CD4-positive, alpha-beta T cell treated with Interleukin-6 at 100 ng/mL for 8 hours (primary cell): ENCODE measurements around the gene ADRB2.
"Not testable (repeated sequence)": the region's sequence is repeated elsewhere in the genome, so short reads cannot be mapped to it uniquely, and the experiment has no call there.

ENCODE experiments used
- DNase-seq: peaks from one replicate; pipeline ENCODE4 v3.0.0-alpha.2; 2020; ENCODE audit warnings: mixed read lengths, low spot score

The ADRB2 gene

DNA sequence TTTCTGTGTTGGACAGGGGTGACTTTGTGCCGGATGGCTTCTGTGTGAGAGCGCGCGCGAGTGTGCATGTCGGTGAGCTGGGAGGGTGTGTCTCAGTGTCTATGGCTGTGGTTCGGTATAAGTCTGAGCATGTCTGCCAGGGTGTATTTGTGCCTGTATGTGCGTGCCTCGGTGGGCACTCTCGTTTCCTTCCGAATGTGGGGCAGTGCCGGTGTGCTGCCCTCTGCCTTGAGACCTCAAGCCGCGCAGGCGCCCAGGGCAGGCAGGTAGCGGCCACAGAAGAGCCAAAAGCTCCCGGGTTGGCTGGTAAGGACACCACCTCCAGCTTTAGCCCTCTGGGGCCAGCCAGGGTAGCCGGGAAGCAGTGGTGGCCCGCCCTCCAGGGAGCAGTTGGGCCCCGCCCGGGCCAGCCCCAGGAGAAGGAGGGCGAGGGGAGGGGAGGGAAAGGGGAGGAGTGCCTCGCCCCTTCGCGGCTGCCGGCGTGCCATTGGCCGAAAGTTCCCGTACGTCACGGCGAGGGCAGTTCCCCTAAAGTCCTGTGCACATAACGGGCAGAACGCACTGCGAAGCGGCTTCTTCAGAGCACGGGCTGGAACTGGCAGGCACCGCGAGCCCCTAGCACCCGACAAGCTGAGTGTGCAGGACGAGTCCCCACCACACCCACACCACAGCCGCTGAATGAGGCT is at the start of gene ADRB2:
ADRB2 (plus strand) TSS at position 559 of the 686 bp plus-strand sequence. CDS start 221 bp downstream, outside the sequence.
- peak; percentile 90 for DNase-seq

DNA sequence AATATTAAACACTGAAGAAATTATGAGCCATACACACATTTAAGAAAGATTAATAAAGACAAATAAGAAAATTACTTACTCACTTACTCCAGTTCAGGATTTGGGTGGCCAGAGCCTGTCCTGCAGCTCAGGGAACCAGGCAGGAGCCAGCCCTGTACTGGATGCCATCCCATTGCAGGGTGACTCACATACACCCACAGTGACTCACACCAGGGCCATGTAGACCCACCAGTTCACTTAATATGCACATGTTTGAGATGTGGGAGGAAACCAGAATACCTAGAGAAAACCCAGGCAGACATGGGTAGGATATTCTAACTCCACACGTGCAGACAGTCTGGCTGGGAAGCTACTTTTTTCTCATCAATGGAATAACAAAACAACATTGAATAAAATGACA is 49.6 kb upstream of the ADRB2 start:
- DNase-seq, result no peak

- DNase-seq, result no peak
These were observed 47.5 kb upstream of the ADRB2 start for GRCh38 chr5:148778882-148779281.

DNA sequence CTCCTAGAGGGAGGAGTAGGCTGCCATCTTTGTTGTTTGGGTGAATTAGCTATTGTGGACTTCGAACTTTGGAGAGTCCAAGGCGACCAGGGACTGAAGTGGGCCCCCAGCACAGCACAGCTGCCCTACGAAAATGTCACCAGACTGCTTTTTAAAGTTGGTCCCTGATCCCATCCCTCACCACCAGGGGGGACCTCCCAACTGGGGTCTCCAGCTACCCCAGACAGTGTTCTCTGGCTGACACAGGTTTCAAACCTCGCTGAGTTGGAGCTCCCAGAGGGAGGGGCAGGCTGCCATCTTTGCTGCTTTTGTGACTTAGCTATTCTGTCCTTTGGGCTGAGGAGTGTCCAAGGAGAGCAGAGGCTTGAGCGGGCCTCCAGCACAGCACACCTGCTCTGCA is 45.7 kb upstream of the ADRB2 start:
- DNase-seq, result no peak

GRCh38 chr5:148781766-148782165 is 44.6 kb upstream of the ADRB2 start:
- no peak for DNase-seq

DNA sequence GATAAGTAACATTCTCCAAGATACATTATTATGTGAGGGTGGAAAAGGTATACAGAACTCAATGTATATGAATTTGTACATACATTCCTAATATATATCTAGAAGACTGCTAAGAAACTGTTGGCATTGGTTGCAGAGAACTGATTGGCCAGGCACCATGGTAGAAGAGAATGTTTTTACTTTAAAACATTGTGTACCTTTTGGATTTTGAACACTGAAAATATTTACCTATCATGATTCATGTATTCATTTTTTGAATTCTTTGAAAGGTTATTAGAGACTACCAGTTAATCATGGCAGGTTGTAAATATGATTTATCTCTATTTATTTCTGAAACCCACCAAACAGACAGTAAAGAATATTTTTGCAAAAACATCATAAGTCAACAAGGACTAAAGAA is 41.2 kb upstream of the ADRB2 start:
- no peak for DNase-seq

- no peak for DNase-seq
These were observed 40.0 kb upstream of the ADRB2 start for GRCh38 chr5:148786456-148786855.

DNA sequence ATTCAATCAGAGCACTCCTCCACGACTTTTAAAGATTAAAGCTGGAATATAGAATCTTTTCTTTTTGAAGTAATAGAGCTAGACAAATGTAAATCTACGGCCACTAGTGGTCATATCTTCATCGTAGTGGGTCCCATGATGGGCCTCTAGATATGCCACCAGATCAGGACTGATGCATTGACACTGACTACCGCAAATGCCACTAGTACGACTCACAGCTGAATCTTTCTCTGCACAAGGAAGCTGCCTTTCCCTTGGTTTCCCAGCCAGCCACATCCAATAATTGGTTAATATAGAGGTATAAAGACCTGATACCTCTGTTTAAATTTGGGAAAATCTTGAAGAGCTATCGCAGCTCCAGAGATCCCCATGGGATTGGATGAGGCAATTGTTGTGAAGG is 37.8 kb upstream of the ADRB2 start:
- no peak for DNase-seq

DNA sequence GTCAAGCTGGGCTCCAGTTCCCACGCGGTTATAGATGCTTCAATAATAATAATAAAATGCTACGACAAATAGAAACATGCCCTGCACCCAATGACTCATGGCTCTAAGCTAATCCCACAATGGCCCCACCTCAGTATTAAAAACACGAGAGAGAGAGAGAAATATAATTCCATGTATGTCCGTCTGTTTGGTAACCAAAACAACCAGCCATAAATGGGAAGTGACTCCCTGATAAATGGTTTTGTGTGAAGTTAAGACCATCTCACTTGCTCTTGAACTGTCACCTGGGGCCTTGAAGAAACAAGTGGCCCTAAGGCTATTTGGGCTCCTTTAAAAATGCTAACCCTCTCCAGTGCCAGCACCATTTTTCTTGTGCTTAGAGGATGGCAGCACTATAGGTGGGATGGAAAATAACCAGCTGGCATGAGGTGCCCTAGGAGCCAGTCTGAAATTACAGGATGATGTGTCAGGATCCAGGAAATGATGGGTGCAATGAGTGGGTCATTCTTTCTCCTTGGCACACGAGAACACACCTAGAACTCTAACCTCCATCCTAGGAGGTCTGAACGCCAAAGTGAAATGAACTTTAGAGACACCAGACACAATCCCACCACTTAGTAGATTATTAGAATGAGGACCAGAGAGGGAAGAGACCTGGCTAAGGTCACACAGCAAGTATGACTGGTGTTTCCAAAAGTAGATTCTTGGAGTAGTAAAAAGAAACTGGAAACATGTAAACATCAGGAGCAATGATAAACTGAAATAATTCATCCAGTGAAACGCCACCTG is 35.7 kb upstream of the ADRB2 start:
- no peak for DNase-seq

GRCh38 chr5:148791334-148791667 is 35.1 kb upstream of the ADRB2 start:
- no peak for DNase-seq

GRCh38 chr5:148791696-148792095 is 34.7 kb upstream of the ADRB2 start:
- DNase-seq, result no peak

GRCh38 chr5:148792744-148793143 is 33.7 kb upstream of the ADRB2 start:
- no peak for DNase-seq

DNA sequence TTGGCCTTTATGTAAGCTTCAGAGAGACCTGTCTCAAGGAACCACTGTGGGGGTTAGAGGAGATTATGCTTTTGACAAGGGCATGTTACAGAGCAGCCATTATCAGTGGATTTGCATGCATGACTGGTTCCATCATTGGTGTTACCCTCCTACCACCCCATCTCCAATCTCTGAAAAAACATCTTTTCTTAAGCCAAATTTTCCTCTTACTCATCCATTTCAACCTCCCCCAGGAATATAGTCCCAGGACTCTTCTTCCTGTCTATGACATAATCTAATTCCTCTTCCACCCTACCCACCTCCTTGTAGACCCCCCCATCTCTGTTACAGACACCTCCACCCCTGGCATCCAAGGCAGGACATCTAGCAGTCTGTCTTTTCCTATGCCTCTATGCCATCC is 33.1 kb upstream of the ADRB2 start:
- DNase-seq, result no peak

- DNase-seq, result no peak
These were observed 32.1 kb upstream of the ADRB2 start for GRCh38 chr5:148794275-148794674.

DNA sequence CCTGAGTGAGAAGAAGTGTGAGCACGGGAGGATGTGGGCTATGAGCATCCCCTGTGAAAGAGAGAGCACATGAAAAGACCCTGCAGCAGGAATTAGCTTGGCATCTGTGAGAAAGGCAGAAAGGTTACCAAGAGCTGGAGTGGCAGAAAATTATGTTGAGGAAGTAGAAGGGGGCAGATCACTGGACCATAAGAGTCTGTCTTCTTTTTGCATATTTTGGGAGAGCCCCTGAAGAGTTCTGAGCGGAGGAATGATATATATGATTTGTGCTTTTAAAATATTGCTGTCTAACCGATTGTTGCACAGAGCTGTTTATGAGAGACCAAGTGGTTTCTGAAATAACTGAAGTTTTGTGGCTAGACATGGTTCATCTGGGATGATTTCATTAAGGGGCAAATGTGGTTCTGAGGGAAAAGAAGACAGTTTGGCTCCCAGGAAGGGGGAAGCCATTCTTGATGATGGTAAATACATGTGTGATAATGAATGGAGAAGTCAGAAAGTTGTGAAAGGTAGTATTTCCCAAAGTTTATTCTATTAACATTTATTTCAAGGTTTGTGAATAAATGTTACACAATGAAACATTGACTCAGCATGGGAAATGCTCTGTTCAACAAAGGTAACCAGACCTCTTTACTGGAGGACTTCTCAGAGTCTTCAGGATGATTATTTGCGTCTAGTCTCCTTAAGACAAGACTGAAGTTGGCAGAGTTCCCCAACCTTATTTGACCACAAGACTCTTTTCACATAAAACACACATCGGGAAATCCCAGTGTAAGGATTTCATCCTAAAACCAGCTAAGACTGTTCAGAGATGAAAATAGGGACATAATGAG is 31.5 kb upstream of the ADRB2 start:
- DNase-seq, result no peak

GRCh38 chr5:148796936-148797335 is 29.5 kb upstream of the ADRB2 start:
- DNase-seq, result no peak

DNA sequence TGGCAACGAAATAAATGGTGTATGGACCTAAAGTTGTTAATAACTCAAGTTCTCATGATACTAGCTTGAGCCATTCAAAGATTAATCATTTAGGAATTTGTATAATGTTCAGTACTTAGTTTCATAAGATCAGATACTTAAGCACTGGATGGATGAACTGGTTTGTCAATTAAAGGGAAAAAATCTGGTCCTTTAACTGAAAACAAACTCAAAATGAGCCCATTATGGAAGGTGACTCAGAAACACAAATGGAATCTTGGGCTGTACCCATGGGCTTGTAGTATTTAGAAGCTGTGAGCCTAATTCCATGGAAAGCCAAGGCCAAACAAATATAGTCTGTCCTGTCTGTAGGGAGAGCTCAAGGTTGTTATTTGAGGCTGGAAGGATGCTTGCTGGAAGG is 27.6 kb upstream of the ADRB2 start:
- DNase-seq, result no peak

GRCh38 chr5:148799737-148800527 is 26.5 kb upstream of the ADRB2 start:
- no peak for DNase-seq

DNA sequence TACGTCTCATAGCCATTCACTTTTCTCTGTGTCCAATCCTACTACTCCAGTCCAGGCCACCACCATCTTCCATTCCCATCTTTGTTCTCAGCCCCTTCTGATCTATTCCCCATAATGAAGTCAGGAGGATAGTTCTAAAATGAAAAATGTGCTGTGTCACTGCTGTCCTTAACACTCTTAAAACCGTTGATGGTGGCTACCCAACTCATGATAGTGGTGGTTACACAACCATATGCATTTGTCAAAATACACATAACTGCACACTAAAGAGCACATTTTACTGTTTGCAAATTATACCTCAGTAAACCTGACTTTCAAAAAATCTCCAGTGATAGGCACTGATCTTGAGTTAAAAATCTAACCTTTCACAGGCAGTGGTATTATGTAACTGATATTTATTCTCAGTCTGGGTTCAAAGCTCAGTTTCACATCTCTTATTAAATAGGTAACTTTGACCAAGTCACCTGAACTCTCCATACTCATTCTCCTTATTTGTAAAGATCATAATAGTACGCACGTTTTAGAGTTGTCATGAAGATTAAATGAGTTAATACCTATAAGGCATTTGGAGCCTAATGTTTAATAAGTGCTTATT is 24.6 kb upstream of the ADRB2 start:
- DNase-seq, result no peak

DNA sequence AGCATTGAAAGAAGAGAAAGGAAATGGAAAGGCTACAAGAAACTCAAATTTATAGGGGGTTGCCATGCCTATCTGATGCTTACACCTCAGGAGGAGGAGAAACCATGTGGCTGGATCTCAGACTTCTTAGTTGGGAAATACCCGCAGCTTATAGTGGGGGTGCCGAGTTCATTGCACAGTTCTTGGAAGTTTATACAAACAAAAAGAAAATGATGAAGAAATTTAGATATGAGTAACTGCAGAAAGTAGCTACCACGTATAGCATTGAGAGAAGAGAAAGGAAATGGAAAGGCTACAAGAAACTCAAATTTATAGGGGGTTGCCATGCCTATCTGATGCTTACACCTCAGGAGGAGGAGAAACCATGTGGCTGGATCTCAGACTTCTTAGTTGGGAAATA is 23.0 kb upstream of the ADRB2 start:
- DNase-seq, result not testable (repeated sequence)

DNA sequence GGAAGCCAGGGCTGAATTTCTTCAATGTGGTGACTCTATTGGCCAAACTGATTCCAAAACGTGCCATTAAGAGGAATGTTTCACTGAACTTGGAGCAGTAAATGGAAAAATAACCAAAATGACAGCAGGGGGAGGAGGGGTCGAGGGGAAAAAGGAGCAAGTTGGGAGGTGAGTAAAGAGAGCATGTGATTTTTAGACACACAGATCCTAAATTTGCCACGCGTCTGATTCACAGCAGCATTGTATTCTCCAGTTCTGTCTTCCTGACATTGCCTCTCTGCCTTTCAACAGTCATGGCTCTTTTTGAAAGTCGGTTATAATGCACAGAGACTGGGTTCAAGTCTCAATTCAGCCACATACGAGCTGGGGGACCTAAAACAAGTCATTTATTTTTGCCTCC is 22.0 kb upstream of the ADRB2 start:
- no peak for DNase-seq
